ENCODE data around the gene HSD17B3. TPM values are rescaled to one million over a fixed set of nuclear protein-coding genes. Genes with fewer than 3 reads are reported as not detected.
"Not testable (repeated sequence)": the region's sequence is repeated elsewhere in the genome, so short reads cannot be mapped to it uniquely, and the experiment has no call there.

Gene HSD17B3
- total RNA-seq, 1 donor from 2014 or later, result not detected

DNA sequence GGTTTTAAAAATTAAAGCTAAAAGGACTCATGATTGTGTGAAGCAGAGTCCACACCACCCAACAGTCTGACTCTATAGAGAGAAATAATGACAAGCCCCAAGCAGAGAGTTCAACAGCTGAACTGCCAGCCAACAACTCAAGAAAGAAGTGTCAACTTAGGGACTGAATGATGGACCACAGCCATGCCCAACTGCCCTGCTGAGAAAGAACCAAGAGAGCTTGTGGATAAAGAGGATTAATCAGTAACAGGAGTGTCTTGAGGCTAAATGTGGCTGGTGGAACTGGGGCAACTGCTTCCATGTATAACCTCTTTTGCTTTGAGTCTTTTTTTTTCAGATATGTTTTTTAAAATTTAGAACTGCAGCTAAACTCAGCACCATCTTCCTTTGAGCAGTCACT lies 109.3 kb downstream of the HSD17B3 start:
- no peak overlapping the region for H3K4me3 Mint-ChIP-seq (ENCODE audit: unreplicated experiment)
- no peak for DNase-seq (ENCODE audit: low spot score)
- H3K9me3 Mint-ChIP-seq (ENCODE audit: low read depth), result peaks cover 17% of the 10 kb centered on the region
- no peaks in the 10 kb centered on the region for H3K4me1 Mint-ChIP-seq (ENCODE audit: low read depth)
- H3K27me3 Mint-ChIP-seq (ENCODE audit: low read depth), result peaks cover 12% of the 10 kb centered on the region
- H3K27ac Mint-ChIP-seq (ENCODE audit: unreplicated experiment), result no peak overlapping the region
- H3K36me3 Mint-ChIP-seq (ENCODE audit: low read depth), result peaks cover 14% of the 10 kb centered on the region
- TF ChIP-seq, protein P1, sequence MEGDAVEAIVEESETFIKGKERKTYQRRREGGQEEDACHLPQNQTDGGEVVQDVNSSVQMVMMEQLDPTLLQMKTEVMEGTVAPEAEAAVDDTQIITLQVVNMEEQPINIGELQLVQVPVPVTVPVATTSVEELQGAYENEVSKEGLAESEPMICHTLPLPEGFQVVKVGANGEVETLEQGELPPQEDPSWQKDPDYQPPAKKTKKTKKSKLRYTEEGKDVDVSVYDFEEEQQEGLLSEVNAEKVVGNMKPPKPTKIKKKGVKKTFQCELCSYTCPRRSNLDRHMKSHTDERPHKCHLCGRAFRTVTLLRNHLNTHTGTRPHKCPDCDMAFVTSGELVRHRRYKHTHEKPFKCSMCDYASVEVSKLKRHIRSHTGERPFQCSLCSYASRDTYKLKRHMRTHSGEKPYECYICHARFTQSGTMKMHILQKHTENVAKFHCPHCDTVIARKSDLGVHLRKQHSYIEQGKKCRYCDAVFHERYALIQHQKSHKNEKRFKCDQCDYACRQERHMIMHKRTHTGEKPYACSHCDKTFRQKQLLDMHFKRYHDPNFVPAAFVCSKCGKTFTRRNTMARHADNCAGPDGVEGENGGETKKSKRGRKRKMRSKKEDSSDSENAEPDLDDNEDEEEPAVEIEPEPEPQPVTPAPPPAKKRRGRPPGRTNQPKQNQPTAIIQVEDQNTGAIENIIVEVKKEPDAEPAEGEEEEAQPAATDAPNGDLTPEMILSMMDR (IDR thresholded peaks at IDR 0.05), result no peak

GRCh38 chr9:96189995-96190394 lies 112.0 kb downstream of the HSD17B3 start:
- TF ChIP-seq, protein P1 (IDR thresholded peaks at IDR 0.05), result no peak
- peaks cover 11% of the 10 kb centered on the region for H3K4me1 Mint-ChIP-seq (ENCODE audit: low read depth)
- H3K27me3 Mint-ChIP-seq (ENCODE audit: low read depth), result peaks cover 4% of the 10 kb centered on the region
- H3K27ac Mint-ChIP-seq (ENCODE audit: unreplicated experiment), result no peak overlapping the region
- DNase-seq (ENCODE audit: low spot score), result no peak
- H3K9me3 Mint-ChIP-seq (ENCODE audit: low read depth), result peaks cover 23% of the 10 kb centered on the region
- peaks cover 16% of the 10 kb centered on the region for H3K36me3 Mint-ChIP-seq (ENCODE audit: low read depth)
- H3K4me3 Mint-ChIP-seq (ENCODE audit: unreplicated experiment), result no peak overlapping the region

GRCh38 chr9:96189581-96189980 lies 112.4 kb downstream of the HSD17B3 start:
- H3K27ac Mint-ChIP-seq (ENCODE audit: unreplicated experiment); H3K4me3 Mint-ChIP-seq (ENCODE audit: unreplicated experiment); H3K27me3 Mint-ChIP-seq (ENCODE audit: low read depth); DNase-seq (ENCODE audit: low spot score): not testable (repeated sequence)
- Mint-ChIP-seq H3K9me3 (ENCODE audit: low read depth) (peaks cover 23% of the 10 kb centered on the region), H3K4me1 (ENCODE audit: low read depth) (peaks cover 11% of the 10 kb centered on the region), H3K36me3 (ENCODE audit: low read depth) (peaks cover 16% of the 10 kb centered on the region)

DNA sequence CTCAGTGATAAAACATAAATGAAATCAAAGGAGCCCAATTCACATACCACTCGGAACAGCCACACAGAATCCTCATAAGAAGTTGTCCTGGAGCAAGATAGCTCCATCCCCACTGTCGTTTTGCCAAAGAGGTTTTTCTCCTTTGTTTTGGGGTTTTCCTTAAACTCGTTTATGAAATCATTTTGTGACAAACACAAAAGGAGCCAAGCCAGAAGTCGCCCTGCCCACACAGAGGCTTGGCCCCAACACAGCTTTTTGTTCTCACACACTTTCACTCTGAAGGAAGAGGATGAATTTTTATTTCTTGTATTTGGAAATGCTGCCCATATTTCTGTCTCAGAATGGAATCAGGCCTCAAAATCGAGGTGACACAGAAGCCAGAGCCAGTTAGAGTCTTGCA lies 113.4 kb downstream of the HSD17B3 start:
- peaks cover 11% of the 10 kb centered on the region for H3K4me1 Mint-ChIP-seq (ENCODE audit: low read depth)
- DNase-seq (ENCODE audit: low spot score), result no peak
- no peak overlapping the region for H3K4me3 Mint-ChIP-seq (ENCODE audit: unreplicated experiment)
- H3K27me3 Mint-ChIP-seq (ENCODE audit: low read depth), result peaks cover 8% of the 10 kb centered on the region
- peaks cover 23% of the 10 kb centered on the region for H3K9me3 Mint-ChIP-seq (ENCODE audit: low read depth)
- peaks cover 17% of the 10 kb centered on the region for H3K36me3 Mint-ChIP-seq (ENCODE audit: low read depth)
- TF ChIP-seq, protein P1 (IDR thresholded peaks at IDR 0.05), result no peak
- H3K27ac Mint-ChIP-seq (ENCODE audit: unreplicated experiment), result no peak overlapping the region

DNA sequence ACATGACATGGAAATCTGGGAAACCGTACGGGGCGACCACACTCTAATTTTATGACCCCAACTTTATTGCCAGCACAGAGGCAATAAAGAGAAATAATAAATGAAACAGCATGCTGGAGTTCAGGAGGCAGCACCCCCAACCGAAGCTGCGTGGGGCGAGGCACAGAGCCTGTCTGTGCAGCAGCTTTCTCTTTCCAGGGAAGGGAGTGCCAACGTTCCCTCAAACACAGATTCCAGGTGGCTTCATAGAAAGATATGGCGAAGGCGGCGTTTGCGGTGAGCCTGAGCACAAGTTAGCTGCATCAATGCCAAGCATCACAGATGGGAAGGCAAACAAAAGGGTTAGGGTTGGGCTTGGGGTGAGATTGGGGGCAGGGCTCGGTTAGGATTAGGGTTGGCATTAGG lies 114.8 kb downstream of the HSD17B3 start:
- peak overlapping the region; percentile 5 for H3K27ac Mint-ChIP-seq (ENCODE audit: unreplicated experiment)
- H3K27me3 Mint-ChIP-seq (ENCODE audit: low read depth), result peaks cover 10% of the 10 kb centered on the region
- H3K36me3 Mint-ChIP-seq (ENCODE audit: low read depth), result peaks cover 14% of the 10 kb centered on the region

GRCh38 chr9:96186591-96187011 lies 115.4 kb downstream of the HSD17B3 start:
- Mint-ChIP-seq H3K27me3 (ENCODE audit: low read depth) (peaks cover 8% of the 10 kb centered on the region), H3K36me3 (ENCODE audit: low read depth) (peaks cover 14% of the 10 kb centered on the region), H3K27ac (ENCODE audit: unreplicated experiment) (peak overlapping the region; percentile 5), H3K4me1 (ENCODE audit: low read depth) (peaks cover 15% of the 10 kb centered on the region), H3K9me3 (ENCODE audit: low read depth) (peaks cover 18% of the 10 kb centered on the region), H3K4me3 (ENCODE audit: unreplicated experiment) (peak overlapping the region; percentile 28)
- TF ChIP-seq, protein P1 (IDR thresholded peaks at IDR 0.05), result no peak
- DNase-seq (ENCODE audit: low spot score), result no peak

More for the DNA sequence above, 114.8 kb downstream of the HSD17B3 start:
- TF ChIP-seq, protein P1 (IDR thresholded peaks at IDR 0.05), result no peak
- DNase-seq (ENCODE audit: low spot score), result no peak
- H3K4me1 Mint-ChIP-seq (ENCODE audit: low read depth), result peaks cover 15% of the 10 kb centered on the region
- peaks cover 18% of the 10 kb centered on the region for H3K9me3 Mint-ChIP-seq (ENCODE audit: low read depth)
- no peak overlapping the region for H3K4me3 Mint-ChIP-seq (ENCODE audit: unreplicated experiment)

Data from chondrocyte (in vitro differentiated cells).